Retinal pigment epithelial cell (primary cell): ENCODE results near the gene GUSB.
A peak's percentile ranks its signal among the peaks of the same experiment; 100 is the strongest.
"Not testable (repeated sequence)": the region's sequence is repeated elsewhere in the genome, so short reads cannot be mapped to it uniquely, and the experiment has no call there.

Experiments used
- DNase-seq: peaks from one replicate; pipeline ENCODE4 v3.0.0-alpha.2; 2010; ENCODE audit warnings: low read depth
- H3K4me3 ChIP-seq: 2 replicates; pipeline ENCODE4 v1.5.1; 2011; ENCODE audit warnings: mild to moderate bottlenecking, low read length, control low read depth, moderate library complexity
- TF ChIP-seq, protein P1 (sequence below): conservative IDR thresholded peaks from 2 replicates; pipeline ENCODE4 v1.5.1; 2011; ENCODE audit warnings: low read depth, low read length, control low read depth, inconsistent platforms

GUSB gene

DNA sequence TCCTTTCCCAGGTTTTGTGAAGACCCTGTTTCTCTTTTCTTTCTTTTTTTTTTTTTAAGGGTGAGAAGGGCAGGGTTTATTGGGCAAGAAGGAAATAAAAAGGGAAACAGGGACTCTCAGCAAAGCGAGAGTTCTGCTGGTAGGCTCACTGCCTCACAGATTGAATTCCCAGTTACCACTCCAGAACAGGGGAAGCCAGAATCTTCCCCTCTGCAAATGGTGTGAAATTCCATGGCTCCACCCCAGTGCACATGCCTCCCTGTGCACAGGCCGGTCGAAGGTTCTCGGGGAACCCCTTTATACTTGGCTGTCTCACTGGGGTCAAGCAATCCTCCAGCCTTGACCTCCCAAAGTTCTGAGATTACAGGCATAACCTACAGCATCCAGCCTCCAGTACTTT is 10.5 kb upstream of the GUSB start:
- TF ChIP-seq, protein P1, sequence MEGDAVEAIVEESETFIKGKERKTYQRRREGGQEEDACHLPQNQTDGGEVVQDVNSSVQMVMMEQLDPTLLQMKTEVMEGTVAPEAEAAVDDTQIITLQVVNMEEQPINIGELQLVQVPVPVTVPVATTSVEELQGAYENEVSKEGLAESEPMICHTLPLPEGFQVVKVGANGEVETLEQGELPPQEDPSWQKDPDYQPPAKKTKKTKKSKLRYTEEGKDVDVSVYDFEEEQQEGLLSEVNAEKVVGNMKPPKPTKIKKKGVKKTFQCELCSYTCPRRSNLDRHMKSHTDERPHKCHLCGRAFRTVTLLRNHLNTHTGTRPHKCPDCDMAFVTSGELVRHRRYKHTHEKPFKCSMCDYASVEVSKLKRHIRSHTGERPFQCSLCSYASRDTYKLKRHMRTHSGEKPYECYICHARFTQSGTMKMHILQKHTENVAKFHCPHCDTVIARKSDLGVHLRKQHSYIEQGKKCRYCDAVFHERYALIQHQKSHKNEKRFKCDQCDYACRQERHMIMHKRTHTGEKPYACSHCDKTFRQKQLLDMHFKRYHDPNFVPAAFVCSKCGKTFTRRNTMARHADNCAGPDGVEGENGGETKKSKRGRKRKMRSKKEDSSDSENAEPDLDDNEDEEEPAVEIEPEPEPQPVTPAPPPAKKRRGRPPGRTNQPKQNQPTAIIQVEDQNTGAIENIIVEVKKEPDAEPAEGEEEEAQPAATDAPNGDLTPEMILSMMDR = no peak
- no peak overlapping the region for H3K4me3 ChIP-seq
- DNase-seq = no peak

DNA sequence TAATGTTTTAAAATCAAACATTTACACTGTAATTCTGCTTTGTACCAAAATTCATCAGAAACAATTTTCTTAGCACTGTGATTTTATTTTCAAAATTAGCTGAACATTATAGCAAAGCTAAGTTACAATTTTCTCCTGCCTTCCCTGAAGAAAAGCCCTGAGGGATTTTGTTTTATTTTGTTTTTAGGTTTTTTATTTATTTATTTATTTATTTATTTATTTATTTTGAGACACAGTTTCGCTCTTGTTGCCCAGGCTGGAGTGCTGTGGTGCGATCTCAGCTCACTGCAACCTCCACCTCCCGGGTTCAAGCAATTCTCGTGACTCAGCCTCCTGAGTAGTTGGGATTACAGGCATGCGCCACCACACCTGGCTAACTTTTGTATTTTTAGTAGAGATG is 9.8 kb upstream of the GUSB start:
- not testable (repeated sequence) for H3K4me3 ChIP-seq, DNase-seq

DNA sequence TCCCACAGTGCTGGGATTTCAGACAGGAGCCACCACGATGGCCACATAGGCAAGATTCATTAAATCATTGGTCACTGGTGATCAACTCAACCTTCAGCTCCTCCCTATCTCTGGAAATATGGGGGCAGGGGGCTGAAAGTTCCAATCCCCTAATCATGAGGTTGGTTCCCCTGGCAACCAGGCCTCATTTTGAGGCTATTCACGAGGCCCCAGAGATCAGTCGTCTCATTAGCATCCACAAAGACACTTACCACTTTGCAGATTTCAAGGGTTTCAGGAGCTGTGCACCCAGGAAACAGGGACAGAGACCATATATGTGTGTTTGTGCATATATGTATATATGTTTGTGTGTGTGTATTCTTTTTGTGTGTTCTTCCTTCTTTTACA is 7.7 kb upstream of the GUSB start:
- no peak overlapping the region for H3K4me3 ChIP-seq
- TF ChIP-seq, protein P1 = no peak

DNA sequence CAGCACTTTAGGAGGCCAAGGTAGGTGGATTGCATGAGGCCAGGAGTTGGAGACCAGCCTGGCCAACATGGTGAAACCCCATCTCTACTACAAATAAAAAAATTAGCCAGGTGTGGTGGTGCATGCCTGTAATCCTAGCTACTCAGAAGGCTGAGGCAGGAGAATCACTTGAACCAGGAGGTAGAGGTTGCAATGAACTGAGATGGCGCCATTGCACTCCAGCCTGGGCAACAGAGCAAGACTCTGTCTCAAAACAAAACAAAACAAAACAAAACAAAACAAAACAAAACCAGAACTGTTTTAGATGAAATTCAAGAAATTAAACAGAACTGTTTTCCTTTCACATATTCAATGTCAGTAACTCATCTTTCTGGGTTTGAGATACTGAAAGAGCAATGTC is 6.5 kb upstream of the GUSB start:
- H3K4me3 ChIP-seq = not testable (repeated sequence)

More for the DNA sequence above, 7.7 kb upstream of the GUSB start:
- DNase-seq = no peak

DNA sequence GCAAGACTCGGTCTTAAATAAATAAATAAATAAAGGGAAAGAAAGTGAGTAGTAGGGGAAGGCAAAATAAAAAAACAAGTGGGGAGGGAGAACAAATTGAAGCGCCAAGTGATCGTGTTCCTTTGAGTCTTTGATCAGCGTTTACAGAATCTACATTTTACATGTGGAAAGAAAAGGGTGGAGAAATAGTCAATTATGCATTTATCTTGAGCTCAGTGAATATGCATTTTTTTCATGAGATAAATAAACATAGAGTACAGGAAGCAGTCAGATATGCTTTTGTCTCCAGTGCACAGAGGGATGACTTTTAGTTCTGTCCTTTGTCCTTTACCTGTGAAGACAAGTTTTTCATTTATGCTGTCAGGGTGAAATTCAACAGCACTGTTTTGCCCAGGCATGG is 6.1 kb upstream of the GUSB start:
- TF ChIP-seq, protein P1 = no peak
- no peak for DNase-seq
- no peak overlapping the region for H3K4me3 ChIP-seq

More for the DNA sequence above, 6.5 kb upstream of the GUSB start:
- DNase-seq = not testable (repeated sequence)

DNA sequence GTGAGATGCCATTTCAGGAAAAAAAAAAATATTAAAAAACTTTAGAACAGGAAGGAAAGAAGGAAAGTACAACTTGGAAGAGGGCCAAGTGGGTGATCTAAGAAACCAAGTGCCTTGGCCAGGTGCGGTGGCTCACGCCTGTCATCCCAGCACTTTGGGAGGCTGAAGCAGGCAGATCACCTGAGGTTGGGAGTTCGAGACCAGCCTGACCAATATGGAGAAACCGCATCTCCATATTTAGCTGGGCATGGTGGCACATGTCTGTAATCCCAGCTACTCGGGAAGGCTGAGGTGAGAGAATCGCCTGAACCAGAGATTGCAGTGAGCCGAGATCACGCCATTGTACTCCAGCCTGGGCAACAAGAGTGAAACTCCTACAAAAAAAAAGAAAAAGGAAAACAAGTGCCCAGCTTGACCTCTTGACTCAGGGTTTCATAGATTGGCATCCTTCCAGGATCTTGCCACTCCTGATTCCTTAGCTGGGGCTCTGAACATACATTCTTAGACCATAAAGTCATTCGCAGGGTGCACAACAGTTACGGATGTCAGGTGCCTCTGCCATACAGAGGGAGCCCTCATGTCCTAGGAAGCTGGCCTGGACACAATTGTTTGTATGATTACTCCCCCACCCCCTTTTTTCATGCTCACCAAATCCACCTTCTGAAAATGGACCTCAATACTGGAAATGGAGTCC is 2.1 kb upstream of the GUSB start:
- H3K4me3 ChIP-seq = no peak overlapping the region
- TF ChIP-seq, protein P1 = no peak
- peak; percentile 95 for DNase-seq

DNA sequence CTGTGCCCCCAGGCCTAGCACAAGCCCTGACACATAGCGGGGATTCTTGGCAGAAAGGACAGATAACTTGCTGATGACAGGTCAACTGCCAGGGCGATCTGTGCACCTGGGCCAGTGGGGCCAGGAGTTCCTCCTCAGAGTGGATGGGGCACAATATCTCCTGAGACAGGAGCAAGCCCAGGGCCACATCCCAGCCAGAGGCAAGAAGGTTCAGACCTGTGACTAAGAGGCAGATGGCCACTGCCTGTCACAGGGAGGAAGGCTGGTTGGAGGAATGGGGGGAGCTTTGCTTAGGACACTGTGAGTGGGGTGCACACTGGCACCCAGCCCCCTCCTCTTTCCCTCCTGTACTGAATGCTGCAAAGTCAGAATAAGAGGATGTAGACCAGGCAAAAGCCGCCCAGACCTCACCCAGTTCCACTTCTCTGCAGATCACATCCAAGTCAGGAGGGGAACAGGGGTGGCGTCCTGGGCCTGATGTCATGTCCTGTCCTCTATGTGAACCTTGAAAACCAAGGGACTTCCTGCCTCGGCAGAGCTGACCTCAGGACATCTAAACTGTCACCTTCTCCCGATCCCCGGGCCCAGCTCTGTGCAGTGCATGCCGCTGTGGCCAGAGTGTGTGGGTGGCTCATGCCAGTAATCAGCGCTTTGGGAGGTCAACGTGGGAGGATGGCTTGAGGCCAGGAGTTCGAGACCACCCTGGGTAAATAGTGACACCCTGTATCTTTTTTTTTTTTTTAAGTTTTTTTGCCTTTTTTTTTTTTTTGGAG is 1.3 kb downstream of the GUSB start:
- TF ChIP-seq, protein P1 = no peak
- H3K4me3 ChIP-seq = peak overlapping the region; percentile 74
- DNase-seq = peak; percentile 8

DNA sequence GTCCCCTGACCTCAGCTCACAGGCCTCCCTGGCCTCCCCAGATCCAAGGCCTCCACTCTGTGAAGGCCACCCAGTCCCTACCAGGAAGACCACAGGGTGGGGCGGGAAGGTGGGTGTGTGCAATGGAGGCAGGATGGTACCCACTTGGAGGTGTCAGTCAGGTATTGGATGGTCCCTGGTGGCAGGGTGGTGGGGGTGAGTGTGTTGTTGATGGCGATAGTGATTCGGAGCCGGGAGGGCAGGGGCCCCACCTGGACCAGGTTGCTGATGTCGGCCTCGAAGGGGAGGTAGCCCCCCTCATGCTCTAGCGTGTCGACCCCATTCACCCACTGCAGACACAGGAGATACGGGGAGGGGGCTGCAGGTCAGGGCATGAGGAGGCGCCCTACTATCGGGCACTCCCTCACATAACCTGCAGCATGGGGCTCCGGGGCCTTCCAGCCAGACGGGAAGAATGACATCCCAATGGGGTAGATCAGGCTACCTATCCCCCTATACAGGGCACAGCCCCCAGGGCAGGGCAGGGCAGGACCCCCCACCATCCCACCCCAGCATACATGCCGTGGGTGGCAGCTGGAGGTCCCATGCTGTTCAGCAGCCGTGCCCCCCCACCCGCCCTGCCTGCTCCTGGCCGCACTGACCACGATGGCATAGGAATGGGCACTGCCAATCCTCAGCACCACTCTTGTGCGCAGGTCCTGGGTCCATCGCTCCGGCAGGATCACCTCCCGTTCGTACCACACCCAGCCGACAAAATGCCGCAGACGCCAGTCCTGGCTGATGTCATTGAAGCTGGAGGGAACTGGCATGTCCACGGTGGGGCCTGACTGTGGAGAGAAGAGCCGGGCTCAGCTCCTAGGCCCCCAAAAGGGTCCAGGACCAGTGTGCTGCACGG is 2.2 kb downstream of the GUSB start:
- no peak for DNase-seq
- TF ChIP-seq, protein P1 = no peak
- no peak overlapping the region for H3K4me3 ChIP-seq
